Measurements from ENCODE around the gene CD99. TPM values are rescaled to one million over a fixed set of nuclear protein-coding genes. Genes with fewer than 3 reads are reported as not detected.

CD99 gene
- total and polyA plus RNA-seq, 4 donors = 49.9 to 165 (median 102) TPM

GRCh38 chrX:2697741-2698299, 6.7 kb downstream of the CD99 start:
- Histone ChIP-seq H3K36me3 (ENCODE audit: control insufficient read depth in 4 of 4, insufficient read depth in 3 of 4, low read depth in 1 of 4, low read length in 3 of 4) (no peaks in the 10 kb centered on the region), H3K4me1 (ENCODE audit: control insufficient read depth in 4 of 4, insufficient read depth in 4 of 4, low read length in 3 of 4) (peaks cover 4 to 19% (median 12%) of the 10 kb centered on the region in 4 donors), H3K9me3 (ENCODE audit: control insufficient read depth in 4 of 4, low read length in 3 of 4) (no peaks in the 10 kb centered on the region), H3K9ac (ENCODE audit: low read depth in 1 of 2, low read length in 2 of 2) (no peak overlapping the region), H3K4me3 (ENCODE audit: low read depth in 1 of 3, low read length in 3 of 3) (no peak overlapping the region), H3K27me3 (ENCODE audit: control insufficient read depth in 4 of 4, insufficient read depth in 4 of 4, low read length in 3 of 4) (no peaks in the 10 kb centered on the region), H3K27ac (ENCODE audit: low read depth in 1 of 2, low read length in 2 of 2) (no peak overlapping the region)
- TF ChIP-seq ATF3 (IDR thresholded peaks at IDR 0.05) (no peak), RAD21 (IDR thresholded peaks at IDR 0.05) (no peak), HNF4G (IDR thresholded peaks at IDR 0.05) (no peak), ZBTB33 (IDR thresholded peaks at IDR 0.05) (no peak), TAF1 (conservative IDR thresholded peaks at IDR 0.05) (no peak), RXRA (IDR thresholded peaks at IDR 0.05) (no peak), EGR1 (IDR thresholded peaks at IDR 0.05; ENCODE audit: low read depth in 2 of 2) (no peak), MAX (IDR thresholded peaks at IDR 0.05) (no peak), FOXA2 (IDR thresholded peaks at IDR 0.05) (no peak), GABPA (IDR thresholded peaks at IDR 0.05 in 1 of 2, conservative IDR thresholded peaks at IDR 0.05 in 1 of 2) (no peak), HNF4A (conservative IDR thresholded peaks at IDR 0.05) (no peak), JUND (IDR thresholded peaks at IDR 0.05) (no peak), CTCF (IDR thresholded peaks at IDR 0.05; ENCODE audit: low read depth, low read length, missing input control) (no peak), NR2F2 (IDR thresholded peaks at IDR 0.05) (no peak), YY1 (IDR thresholded peaks at IDR 0.05) (no peak), REST (IDR thresholded peaks at IDR 0.05) (no peak), SP1 (IDR thresholded peaks at IDR 0.05) (no peak), FOXA1 (IDR thresholded peaks at IDR 0.05) (no peak)
- DNase-seq (ENCODE audit: low spot score) = no peak
- WGBS = 81% methylated on average over 9 of the region's 9 CpGs

Measured in liver (tissue), 9 donors.